Cardiac fibroblast (primary cell): Measurements from ENCODE around the gene BAZ2B.
A peak's percentile ranks its signal among the peaks of the same experiment; 100 is the strongest.
"Not testable (repeated sequence)": the region's sequence is repeated elsewhere in the genome, so short reads cannot be mapped to it uniquely, and the experiment has no call there.

Experiments
- DNase-seq, 2 donors: peaks; one replicate each; pipeline versions ENCODE4 v3.0.0 to v3.0.0-alpha.2; 2010; ENCODE audit warnings: low read depth in 2 of 2
- H3K4me3 ChIP-seq, 2 donors: replicated peaks in 1 of 2; 1 replicate in 1 of 2; 2 replicates in 1 of 2; pipeline ENCODE4 v1.5.1; 2011; ENCODE audit warnings: low read depth in 2 of 2, low read length in 2 of 2, mild to moderate bottlenecking in 2 of 2, moderate library complexity in 1 of 2
- CTCF ChIP-seq: IDR thresholded peaks from one replicate; pipeline ENCODE4 v1.5.1; 2011; ENCODE audit warnings: low read depth, mild to moderate bottlenecking, low read length, inconsistent platforms

Gene BAZ2B

DNA sequence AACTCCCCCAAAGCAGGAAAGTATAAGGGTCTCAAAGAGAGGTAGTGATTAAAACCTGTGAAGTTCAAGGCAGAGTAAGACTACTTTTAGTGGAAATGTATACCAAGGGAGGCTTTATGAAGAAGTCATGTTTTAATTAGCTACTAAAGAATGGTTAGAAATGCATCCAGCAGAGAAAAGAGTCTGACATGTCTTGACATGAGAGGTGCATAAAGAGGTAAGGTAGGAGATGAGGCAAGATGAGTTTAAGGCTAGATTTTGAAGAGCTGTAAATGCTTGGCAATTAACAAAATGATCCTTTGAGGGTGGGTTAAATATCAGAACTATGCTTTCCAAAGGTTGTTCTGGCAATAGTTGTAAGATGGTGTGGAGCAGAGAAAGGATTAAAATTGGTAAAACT lies 241.1 kb downstream of the BAZ2B start:
- H3K4me3 ChIP-seq, result no peak overlapping the region
- no peak for DNase-seq
- TF ChIP-seq CTCF, result no peak

GRCh38 chr2:159371506-159371905 lies 244.8 kb downstream of the BAZ2B start:
- no peak for TF ChIP-seq CTCF
- no peak for DNase-seq
- no peak overlapping the region for H3K4me3 ChIP-seq

- no peak for TF ChIP-seq CTCF
- peak in 1 of 2 donors; percentile 29 for DNase-seq
- H3K4me3 ChIP-seq, result no peak overlapping the region
Measured at GRCh38 chr2:159366538-159366937, 249.8 kb downstream of the BAZ2B start.

GRCh38 chr2:159362816-159363251 lies 253.5 kb downstream of the BAZ2B start:
- peak; percentile 16 for TF ChIP-seq CTCF
- H3K4me3 ChIP-seq, result no peak overlapping the region
- peak; percentile 75 to 91 for DNase-seq

GRCh38 chr2:159362094-159362493 lies 254.3 kb downstream of the BAZ2B start:
- H3K4me3 ChIP-seq, result no peak overlapping the region
- TF ChIP-seq CTCF, result no peak
- DNase-seq, result no peak

DNA sequence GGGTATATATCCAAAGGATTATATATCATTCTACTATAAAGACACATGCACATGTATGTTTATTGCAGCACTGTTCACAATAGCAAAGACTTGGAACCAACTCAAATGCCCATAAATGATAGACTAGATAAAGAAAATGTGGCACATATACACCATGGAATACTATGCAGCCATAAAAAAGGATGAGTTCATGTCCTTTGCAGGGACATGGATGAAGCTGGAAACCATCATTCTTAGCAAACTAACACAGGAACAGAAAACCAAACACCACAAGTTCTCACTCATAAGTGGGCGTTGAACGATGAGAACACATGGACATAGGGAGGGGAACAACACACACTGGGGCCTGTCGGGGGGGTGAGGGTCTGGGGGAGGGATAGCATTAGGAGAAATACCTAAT lies 254.7 kb downstream of the BAZ2B start:
- not testable (repeated sequence) for DNase-seq, H3K4me3 ChIP-seq

GRCh38 chr2:159356053-159356554 lies 260.2 kb downstream of the BAZ2B start:
- TF ChIP-seq CTCF, result no peak
- no peak for DNase-seq
- no peak overlapping the region for H3K4me3 ChIP-seq
